GM18909 (cell line): Measurements from ENCODE around the gene HELLS.
"Not testable (repeated sequence)": the region's sequence is repeated elsewhere in the genome, so short reads cannot be mapped to it uniquely, and the experiment has no call there.

ENCODE experiments used
- ATAC-seq: cut with Tn5 transposase; IDR thresholded peaks from one replicate; pipeline ENCODE4 v1.9.1; 2021; ENCODE audit warnings: mild to moderate bottlenecking; ENCODE audit not compliant: unreplicated experiment, poor library complexity

Gene HELLS

GRCh38 chr10:94602729-94603515, 57.3 kb downstream of the HELLS start:
- ATAC-seq = no peak

GRCh38 chr10:94607111-94607510, 61.5 kb downstream of the HELLS start:
- ATAC-seq = peak; percentile 80

DNA sequence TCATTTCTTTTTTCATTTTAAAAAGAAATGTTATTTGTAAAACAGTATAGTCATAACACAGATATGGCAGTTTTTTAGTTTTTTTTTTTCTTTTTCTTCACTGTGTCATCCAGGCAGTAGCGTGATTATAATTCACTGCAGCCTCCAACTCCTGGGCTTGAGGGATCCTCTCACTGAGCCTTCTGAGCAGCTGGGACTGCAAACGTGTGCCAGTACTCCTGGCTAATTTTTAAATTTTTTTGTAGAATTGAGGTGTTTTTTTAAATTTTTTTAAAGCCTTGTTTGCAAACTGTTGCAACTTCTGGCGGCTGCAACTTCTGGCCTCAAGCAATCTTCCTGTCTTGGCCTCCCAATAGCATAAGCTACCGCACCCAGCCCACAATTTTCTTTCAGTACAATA, 63.0 kb downstream of the HELLS start:
- ATAC-seq = no peak

- no peak for ATAC-seq
These were observed 69.0 kb downstream of the HELLS start for GRCh38 chr10:94614558-94614957.

- no peak for ATAC-seq
These were observed 71.9 kb downstream of the HELLS start for GRCh38 chr10:94617389-94617944.

GRCh38 chr10:94622666-94623205, 77.1 kb downstream of the HELLS start:
- ATAC-seq = no peak

DNA sequence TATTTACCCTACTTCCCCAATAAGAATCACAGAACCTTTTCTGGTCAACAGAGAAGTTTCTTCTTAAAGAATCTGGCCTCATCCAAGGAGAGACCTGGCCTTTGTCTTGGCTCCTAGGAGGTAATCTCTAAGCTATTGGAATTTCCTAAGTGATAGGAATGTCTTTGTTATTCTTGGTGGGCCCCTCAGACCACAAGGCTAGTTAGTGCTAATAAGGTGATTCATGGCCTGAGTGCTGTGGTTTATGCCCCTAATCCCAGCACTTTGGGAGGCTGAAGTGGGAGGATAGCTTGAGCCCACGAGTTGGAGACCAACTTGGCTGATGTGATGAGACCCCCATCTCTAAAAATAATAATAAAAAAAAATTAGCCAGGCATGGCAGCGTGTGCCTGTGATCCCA, 78.0 kb downstream of the HELLS start:
- no peak for ATAC-seq

DNA sequence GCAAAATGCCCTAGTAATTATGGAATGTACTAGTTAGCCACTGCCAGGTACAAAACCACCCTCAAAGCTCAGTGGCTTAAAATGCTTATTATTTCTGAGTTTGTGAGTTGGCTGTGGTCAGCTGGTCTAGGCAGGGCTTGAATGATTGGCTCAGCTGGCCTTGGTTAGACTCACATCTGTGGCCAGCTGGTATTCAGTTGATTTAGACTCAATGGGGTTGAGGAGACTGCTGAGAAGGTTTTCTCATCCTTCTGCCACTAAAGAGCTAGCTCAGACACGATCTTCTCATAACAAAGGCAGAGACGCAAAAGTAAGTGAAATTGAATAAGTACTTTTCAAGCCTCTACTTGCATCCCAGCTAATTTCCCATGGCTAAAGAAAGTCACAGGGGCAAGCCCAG, 80.9 kb downstream of the HELLS start:
- no peak for ATAC-seq

DNA sequence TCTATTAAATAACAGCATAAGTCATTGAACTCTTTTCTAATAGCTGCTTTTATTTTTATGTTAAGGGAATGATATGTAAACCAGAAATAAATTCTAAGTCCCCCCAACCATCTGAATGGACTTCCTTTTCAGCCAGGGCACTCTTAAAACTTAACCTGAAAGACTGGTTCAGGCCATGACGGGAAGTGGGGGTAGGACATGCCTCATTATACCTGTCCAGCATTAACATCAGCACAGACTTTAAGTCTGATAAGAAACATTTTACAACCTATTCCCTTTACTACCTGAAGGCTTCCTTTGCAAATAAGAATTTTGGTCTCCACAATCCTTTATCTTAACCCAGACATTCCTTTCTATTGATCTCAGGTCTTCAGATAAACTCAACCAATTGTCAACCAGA, 81.9 kb downstream of the HELLS start:
- ATAC-seq = no peak

DNA sequence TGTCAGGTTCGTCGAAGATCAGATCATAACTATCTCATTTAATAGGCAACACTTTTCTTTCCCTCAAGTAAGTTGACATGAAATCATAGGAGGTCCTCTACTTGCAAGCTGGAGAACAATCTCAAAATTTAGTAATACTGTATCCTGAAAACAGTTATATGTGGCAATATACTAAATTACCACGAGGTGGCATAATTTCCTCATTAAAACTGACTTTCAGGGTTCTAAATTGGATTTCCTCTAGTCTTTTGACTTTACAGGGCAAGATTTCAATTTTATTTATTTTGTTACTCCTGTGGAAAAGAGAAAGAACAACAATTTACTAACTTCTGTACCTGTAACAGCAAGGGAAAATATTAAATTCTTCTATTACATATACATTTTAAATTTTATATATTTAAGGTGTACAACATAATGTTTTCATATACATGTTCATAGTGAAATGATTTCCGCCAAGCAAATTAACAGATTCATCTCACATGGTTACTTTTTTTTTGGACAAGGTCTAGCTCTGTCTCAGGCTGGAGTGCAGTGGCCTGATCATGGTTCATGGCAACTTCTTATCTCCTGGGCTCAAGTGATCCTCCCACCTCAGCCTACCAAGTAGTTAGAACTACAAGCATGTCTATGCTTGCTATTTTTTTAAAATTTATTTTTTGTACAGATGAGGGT, 84.6 kb downstream of the HELLS start:
- ATAC-seq = peak; percentile 59

DNA sequence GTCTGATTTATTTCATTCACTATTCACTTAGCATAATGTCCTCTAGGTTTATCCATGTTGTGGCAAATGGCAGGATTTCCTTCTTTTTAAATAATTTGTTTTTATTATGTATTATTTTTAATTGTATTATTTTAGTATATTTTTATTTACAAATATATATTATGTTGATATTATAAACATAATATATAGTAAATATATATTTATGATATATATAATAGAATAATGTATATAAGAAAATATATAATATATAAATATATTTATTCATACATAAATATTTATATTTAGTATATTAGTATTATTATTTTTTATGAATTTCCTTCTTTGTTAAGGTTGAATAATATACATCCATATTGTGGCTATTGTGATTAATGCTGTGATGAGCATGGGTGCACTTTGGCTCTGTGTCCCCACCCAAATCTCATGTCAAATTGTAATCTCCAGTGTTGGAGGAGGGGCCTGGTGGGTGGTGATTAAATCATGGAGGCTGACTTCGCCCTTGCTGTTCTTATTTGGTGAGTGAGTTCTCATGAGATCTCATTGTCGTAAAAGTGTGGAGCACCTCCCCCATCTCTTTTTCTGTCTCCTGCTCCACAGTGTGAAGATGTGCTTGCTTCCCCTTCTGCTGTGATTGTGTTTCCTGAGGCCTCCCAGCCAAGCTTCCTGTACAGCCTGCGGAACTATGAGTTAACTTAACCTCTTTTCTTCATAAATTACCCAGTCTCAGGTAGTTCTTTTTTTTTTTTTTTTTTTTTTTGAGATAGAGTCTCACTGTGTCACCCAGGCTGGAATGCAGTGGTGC, 85.7 kb downstream of the HELLS start:
- no peak for ATAC-seq

- ATAC-seq = no peak
These were observed 87.4 kb downstream of the HELLS start for GRCh38 chr10:94632954-94633353.

- not testable (repeated sequence) for ATAC-seq
These were observed 92.5 kb downstream of the HELLS start for GRCh38 chr10:94638097-94638496.

DNA sequence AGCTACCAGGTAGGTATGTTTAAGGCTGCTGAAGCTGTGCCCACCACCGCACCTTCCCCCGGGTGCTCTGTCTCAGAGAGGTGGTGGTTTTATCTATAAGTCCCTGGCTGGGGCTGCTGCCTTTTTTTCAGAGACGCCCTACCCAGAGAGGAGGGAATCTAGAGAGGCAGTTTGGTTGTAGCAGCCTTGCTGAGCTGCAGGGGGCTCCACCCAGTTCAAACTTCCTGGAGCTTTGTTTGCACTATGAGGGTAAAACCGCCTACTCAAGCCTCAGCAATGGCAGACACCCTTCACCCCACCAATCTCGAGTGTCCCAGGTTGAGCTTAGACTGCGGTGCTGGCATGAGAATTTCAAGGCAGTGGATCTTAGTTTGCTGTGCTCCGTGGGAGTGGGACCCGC, 94.3 kb downstream of the HELLS start:
- no peak for ATAC-seq

DNA sequence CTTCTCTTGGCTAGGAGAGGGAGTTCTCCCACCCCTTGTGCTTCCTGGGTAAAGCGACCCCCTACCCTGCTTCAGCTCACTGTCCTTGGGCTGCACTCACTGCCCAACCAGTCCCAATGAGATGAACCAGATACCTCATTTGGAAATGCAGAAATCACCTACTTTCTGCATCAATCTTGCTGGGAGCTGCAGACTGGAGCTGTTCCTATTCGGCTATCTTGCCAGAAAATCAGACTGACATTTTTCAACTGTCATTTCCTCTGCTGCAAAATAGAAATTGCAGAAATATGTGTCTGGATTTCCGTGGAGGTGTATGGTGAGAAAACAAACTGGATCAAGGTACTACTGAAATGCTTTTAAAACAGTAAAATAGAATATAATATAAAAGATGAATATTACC, 95.0 kb downstream of the HELLS start:
- no peak for ATAC-seq

DNA sequence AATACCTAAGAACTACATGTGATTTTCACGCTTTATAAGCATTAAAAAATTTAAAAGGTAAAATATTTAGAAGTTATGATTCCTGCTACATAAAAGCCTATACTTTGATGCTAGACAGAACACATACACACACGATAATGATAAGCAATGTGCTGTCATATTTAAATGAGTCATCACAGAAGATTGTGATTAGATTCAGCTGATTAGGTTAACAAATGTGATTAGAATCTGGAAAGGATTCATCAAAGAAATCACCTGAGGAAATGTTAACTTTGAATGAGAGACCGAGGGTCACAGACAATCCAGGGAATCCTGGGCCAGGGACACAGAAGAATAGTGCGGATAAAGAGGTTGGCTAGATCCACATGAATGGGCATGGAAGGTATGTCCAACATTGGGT, 95.9 kb downstream of the HELLS start:
- no peak for ATAC-seq

DNA sequence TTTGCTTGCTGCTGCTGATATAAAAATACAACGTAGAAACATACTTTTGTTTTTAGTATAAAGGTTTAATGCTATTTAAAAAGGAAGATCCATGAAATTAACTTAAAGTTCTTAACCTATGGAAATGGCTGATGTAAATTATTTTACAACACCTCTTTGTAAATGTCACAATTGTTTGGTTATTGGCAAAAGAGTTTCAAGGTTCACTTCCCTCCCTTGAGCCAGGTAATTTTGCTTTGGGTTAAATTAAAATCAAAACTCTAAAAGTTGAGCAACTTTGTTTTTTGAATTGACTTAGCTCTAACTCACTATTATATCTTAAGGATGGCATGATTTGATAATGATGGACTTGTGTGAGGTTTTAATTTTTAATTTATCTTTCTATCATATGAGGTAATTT, 98.8 kb downstream of the HELLS start:
- ATAC-seq = no peak

DNA sequence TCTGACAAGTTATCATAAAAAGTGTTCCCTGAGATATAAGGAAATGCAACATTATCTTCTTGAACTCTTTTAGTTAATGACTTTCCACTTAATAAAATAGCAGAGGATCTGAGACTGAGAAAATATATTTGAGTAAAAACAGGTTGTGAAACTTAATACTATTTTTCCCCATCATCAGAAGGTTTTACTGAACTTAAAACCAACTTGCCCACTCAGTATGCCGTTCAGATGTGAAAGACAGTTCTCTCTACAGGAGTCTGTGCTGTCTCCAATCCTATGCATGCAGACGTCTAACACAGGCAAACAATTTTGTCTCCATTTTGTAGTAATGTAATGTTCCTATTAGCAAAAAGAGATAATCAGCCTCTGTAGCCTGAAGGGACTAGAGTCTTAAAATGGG, 99.7 kb downstream of the HELLS start:
- ATAC-seq = peak; percentile 78
